H1 (cell line): ENCODE measurements around the gene IZUMO4. TPM values are rescaled to one million over a fixed set of nuclear protein-coding genes. Genes with fewer than 3 reads are reported as not detected.

ENCODE experiments used
- CTCF ChIA-PET: fragments of 300-600 bp; sonication (Branson Sonifier 250); formaldehyde crosslinking; loops from one replicate; lab custom pipeline; 2021; ENCODE audit not compliant: partially characterized antibody; lab: Charles Lee
- POLR2A ChIA-PET: fragments of 300-600 bp; sonication (Branson Sonifier 250); formaldehyde crosslinking; loops from one replicate; lab custom pipeline; 2021; ENCODE audit warnings: inconsistent platforms; ENCODE audit not compliant: partially characterized antibody; lab: Charles Lee
- DNase-seq, 2 experiments: peaks; one replicate each; pipeline versions ENCODE4 v3.0.0 to v3.0.0-alpha.2; 2010 to 2022; ENCODE audit warnings: low spot score in 2 of 2, low read depth in 1 of 2, mixed read lengths in 1 of 2
- FAIRE-seq: peaks from 2 replicates; lab custom pipeline; 2011; peaks lifted over from hg19 to GRCh38; lab: Jason Lieb, UNC
- H2AFZ ChIP-seq: 2 replicates; pipeline ENCODE4 v1.8.1; 2012; ENCODE audit warnings: low read length, inconsistent platforms
- H2AK5ac ChIP-seq: 2 replicates; pipeline ENCODE4 v1.6.1; 2013; ENCODE audit warnings: low read depth, low read length
- H2BK120ac ChIP-seq: replicated peaks from 2 replicates; pipeline ENCODE3; 2013; ENCODE audit warnings: low read depth, low read length, inconsistent platforms
- H2BK12ac ChIP-seq: 2 replicates; pipeline ENCODE4 v1.6.1; 2013; ENCODE audit warnings: low read depth, low read length
- H2BK15ac ChIP-seq: 2 replicates; pipeline ENCODE4 v1.6.1; 2013; ENCODE audit warnings: low read length
- H2BK20ac ChIP-seq: 2 replicates; pipeline ENCODE4 v1.6.1; 2013; ENCODE audit warnings: low read length
- H2BK5ac ChIP-seq: 2 replicates; pipeline ENCODE4 v1.6.1; 2013; ENCODE audit warnings: low read depth, low read length
- H3K14ac ChIP-seq: 2 replicates; pipeline ENCODE4 v1.6.1; 2013; ENCODE audit warnings: inconsistent platforms; ENCODE audit not compliant: insufficient read length
- H3K18ac ChIP-seq: 2 replicates; pipeline ENCODE4 v1.6.1; 2013; ENCODE audit warnings: low read length; ENCODE audit errors: extremely low read depth
- H3K23ac ChIP-seq: 2 replicates; pipeline ENCODE4 v1.6.1; 2013; ENCODE audit warnings: inconsistent platforms; ENCODE audit not compliant: insufficient read length
- H3K23me2 ChIP-seq: 2 replicates; pipeline ENCODE4 v1.6.1; 2013; ENCODE audit warnings: low read depth, low read length
- H3K27ac ChIP-seq: 2 replicates; pipeline ENCODE4 v1.6.1; 2011; ENCODE audit warnings: low read depth, low read length, inconsistent platforms
- H3K27me3 ChIP-seq, 4 experiments: replicated peaks in 1 of 4; 1 replicate in 1 of 4; 2 replicates in 3 of 4; pipeline versions ENCODE4 v1.6.1 to v1.8.1; 2011 to 2013; ENCODE audit warnings: low read length in 3 of 4, mild to moderate bottlenecking in 3 of 4, inconsistent platforms in 2 of 4, mixed read lengths in 2 of 4, moderate library complexity in 1 of 4; ENCODE audit not compliant: control insufficient read depth in 3 of 4, insufficient read depth in 3 of 4; ENCODE audit errors: extremely low read depth in 1 of 4
- H3K36me3 ChIP-seq, 4 experiments: 2 replicates each; pipeline versions ENCODE4 v1.6.1 to v1.8.1; 2011 to 2013; ENCODE audit warnings: mild to moderate bottlenecking in 4 of 4, low read length in 3 of 4, moderate library complexity in 2 of 4, control low read depth in 1 of 4, inconsistent platforms in 1 of 4; ENCODE audit not compliant: insufficient read depth in 4 of 4, control insufficient read depth in 2 of 4
- H3K4ac ChIP-seq: replicated peaks from 2 replicates; pipeline ENCODE3; 2013; ENCODE audit warnings: low read length, low read depth, mixed read lengths, inconsistent platforms; ENCODE audit not compliant: insufficient read length
- H3K4me1 ChIP-seq, 4 experiments: replicated peaks in 1 of 4; 1 replicate in 1 of 4; 2 replicates in 3 of 4; pipeline versions ENCODE4 v1.6.1 to v1.8.1; 2011 to 2013; ENCODE audit warnings: low read length in 3 of 4, inconsistent platforms in 2 of 4, mixed read lengths in 1 of 4; ENCODE audit not compliant: insufficient read depth in 4 of 4, control insufficient read depth in 3 of 4
- H3K4me2 ChIP-seq, 2 experiments: 2 replicates each; pipeline versions ENCODE4 v1.6.1 to v1.8.1; 2011 to 2013; ENCODE audit warnings: low read depth in 2 of 2, low read length in 2 of 2, control low read depth in 1 of 2, inconsistent platforms in 1 of 2, mild to moderate bottlenecking in 1 of 2; ENCODE audit not compliant: insufficient read depth in 1 of 2
- H3K4me3 ChIP-seq, 4 experiments: fragments of 200-600, 300-600 bp in 1 of 4; sonication (generic), shearing (Covaris generic), sonication (Bioruptor Twin) in 1 of 4; 2 replicates each; pipeline versions ENCODE4 v1.5.1 to v1.8.1; 2011 to 2016; ENCODE audit warnings: low read length in 4 of 4, low read depth in 3 of 4, control low read depth in 2 of 4, inconsistent platforms in 2 of 4, mild to moderate bottlenecking in 2 of 4, mixed read lengths in 1 of 4, moderate library complexity in 1 of 4; ENCODE audit not compliant: insufficient read depth in 2 of 4; ENCODE audit errors: extremely low read depth in 1 of 4
- H3K56ac ChIP-seq: replicated peaks from 2 replicates; pipeline ENCODE3; 2013; ENCODE audit warnings: low read depth, mild to moderate bottlenecking, mixed read lengths, low read length, inconsistent platforms; ENCODE audit not compliant: insufficient read length
- H3K79me1 ChIP-seq: 2 replicates; pipeline ENCODE4 v1.6.1; 2013; ENCODE audit warnings: low read depth, low read length, control low read depth
- H3K79me2 ChIP-seq, 2 experiments: 2 replicates each; pipeline versions ENCODE4 v1.6.1 to v1.8.1; 2012 to 2013; ENCODE audit warnings: low read length in 2 of 2, mild to moderate bottlenecking in 2 of 2, inconsistent platforms in 1 of 2; ENCODE audit not compliant: insufficient read depth in 2 of 2, control insufficient read depth in 1 of 2
- H3K9ac ChIP-seq, 4 experiments: replicated peaks in 1 of 4; 1 replicate in 1 of 4; 2 replicates in 3 of 4; pipeline versions ENCODE4 v1.6.1 to v1.8.1; 2011 to 2013; ENCODE audit warnings: low read depth in 3 of 4, low read length in 3 of 4, control low read depth in 2 of 4, mild to moderate bottlenecking in 2 of 4, moderate library complexity in 2 of 4, inconsistent platforms in 1 of 4; ENCODE audit errors: extremely low read depth in 1 of 4
- H3K9me3 ChIP-seq, 2 experiments: 2 replicates each; pipeline versions ENCODE4 v1.6.1 to v1.8.1; 2012 to 2013; ENCODE audit warnings: mild to moderate bottlenecking in 2 of 2, moderate library complexity in 2 of 2, control low read depth in 1 of 2, inconsistent platforms in 1 of 2, low read depth in 1 of 2, low read length in 1 of 2, mixed read lengths in 1 of 2; ENCODE audit not compliant: insufficient read depth in 2 of 2
- H4K20me1 ChIP-seq, 2 experiments: replicated peaks in 1 of 2; 2 replicates each; pipeline versions ENCODE3 to v1.8.1; 2011 to 2013; ENCODE audit warnings: inconsistent platforms in 2 of 2, low read length in 2 of 2, mild to moderate bottlenecking in 1 of 2; ENCODE audit not compliant: insufficient read depth in 2 of 2, control insufficient read depth in 1 of 2
- H4K5ac ChIP-seq: 2 replicates; pipeline ENCODE4 v1.6.1; 2013; ENCODE audit warnings: low read length, low read depth, mixed read lengths, inconsistent platforms; ENCODE audit not compliant: insufficient read length
- H4K8ac ChIP-seq: 2 replicates; pipeline ENCODE4 v1.8.0; 2013; ENCODE audit warnings: mild to moderate bottlenecking, moderate library complexity, low read length, inconsistent platforms; ENCODE audit not compliant: insufficient read depth; ENCODE audit errors: extremely low read depth
- H4K91ac ChIP-seq: replicated peaks from 2 replicates; pipeline ENCODE3; 2013; ENCODE audit warnings: low read length, mixed read lengths, inconsistent platforms; ENCODE audit not compliant: insufficient read length
- GTF2F1 ChIP-seq: IDR thresholded peaks from 2 replicates; pipeline ENCODE4 v1.6.1; 2012; ENCODE audit warnings: low read depth, low read length, improper control_type of control experiment, borderline replicate concordance
- POLR2A ChIP-seq, 2 experiments: IDR thresholded peaks; 1 replicate in 1 of 2; 2 replicates in 1 of 2; pipeline ENCODE4 v1.6.1; 2011; ENCODE audit warnings: low read depth in 2 of 2, low read length in 2 of 2, mild to moderate bottlenecking in 2 of 2; ENCODE audit errors: control extremely low read depth in 1 of 2
- SIN3A ChIP-seq, 2 experiments: IDR thresholded peaks in 1 of 2; conservative IDR thresholded peaks in 1 of 2; 2 replicates each; pipeline ENCODE4 v1.6.1; 2011 to 2012; ENCODE audit warnings: low read length in 2 of 2, improper control_type of control experiment in 1 of 2, low read depth in 1 of 2, mild to moderate bottlenecking in 1 of 2
- WGBS, 2 experiments: shearing (Covaris generic) in 1 of 2; methylation state at CpG; one replicate each; pipeline versions ENCODE4 v1.1.6 to v1.1.7; 2013 to 2015; ENCODE audit warnings: low lambda C conversion rate in 2 of 2, mixed read lengths in 2 of 2, inconsistent platforms in 1 of 2, low coverage in 1 of 2, missing lambda C conversion rate in 1 of 2; ENCODE audit not compliant: insufficient replicate concordance in 2 of 2, insufficient coverage in 1 of 2, insufficient read length in 1 of 2; ENCODE audit errors: extremely low coverage in 1 of 2, missing lambda C conversion rate in 1 of 2; 5-methylcytosine and 5-hydroxymethylcytosine counted together
- polyA plus RNA-seq, 7 experiments: library from polyadenylated mRNA; depleted of rRNA in 3 of 7; stranded (reverse) in 5 of 7; unstranded in 2 of 7; fragments of >200 nt in 5 of 7; fragments of 200-250 nt in 2 of 7; gene quantifications; 1 replicate in 5 of 7; 2 replicates in 1 of 7; 4 replicates in 1 of 7; pipeline versions ENCODE4 v1.2.1 to v1.2.3, GENCODE V29; 2011 to 2013; ENCODE audit warnings: missing spikeins in 2 of 7, mixed read lengths in 2 of 7
- total RNA-seq: library from RNA; stranded (reverse); fragmentation: NEBNext Ultra II Directional; extraction: Animal tissue kit (Norgen Biotek cat#: 25700); gene quantifications from 2 replicates; pipeline ENCODE4 v1.2.1, GENCODE V29; 2021

Gene IZUMO4
- total and polyA plus RNA-seq, 2 of the 8 experiments (the other 6 are each of a cell fraction or from before 2014, with no cell fraction given) = 1.8 to 1.9 TPM

DNA sequence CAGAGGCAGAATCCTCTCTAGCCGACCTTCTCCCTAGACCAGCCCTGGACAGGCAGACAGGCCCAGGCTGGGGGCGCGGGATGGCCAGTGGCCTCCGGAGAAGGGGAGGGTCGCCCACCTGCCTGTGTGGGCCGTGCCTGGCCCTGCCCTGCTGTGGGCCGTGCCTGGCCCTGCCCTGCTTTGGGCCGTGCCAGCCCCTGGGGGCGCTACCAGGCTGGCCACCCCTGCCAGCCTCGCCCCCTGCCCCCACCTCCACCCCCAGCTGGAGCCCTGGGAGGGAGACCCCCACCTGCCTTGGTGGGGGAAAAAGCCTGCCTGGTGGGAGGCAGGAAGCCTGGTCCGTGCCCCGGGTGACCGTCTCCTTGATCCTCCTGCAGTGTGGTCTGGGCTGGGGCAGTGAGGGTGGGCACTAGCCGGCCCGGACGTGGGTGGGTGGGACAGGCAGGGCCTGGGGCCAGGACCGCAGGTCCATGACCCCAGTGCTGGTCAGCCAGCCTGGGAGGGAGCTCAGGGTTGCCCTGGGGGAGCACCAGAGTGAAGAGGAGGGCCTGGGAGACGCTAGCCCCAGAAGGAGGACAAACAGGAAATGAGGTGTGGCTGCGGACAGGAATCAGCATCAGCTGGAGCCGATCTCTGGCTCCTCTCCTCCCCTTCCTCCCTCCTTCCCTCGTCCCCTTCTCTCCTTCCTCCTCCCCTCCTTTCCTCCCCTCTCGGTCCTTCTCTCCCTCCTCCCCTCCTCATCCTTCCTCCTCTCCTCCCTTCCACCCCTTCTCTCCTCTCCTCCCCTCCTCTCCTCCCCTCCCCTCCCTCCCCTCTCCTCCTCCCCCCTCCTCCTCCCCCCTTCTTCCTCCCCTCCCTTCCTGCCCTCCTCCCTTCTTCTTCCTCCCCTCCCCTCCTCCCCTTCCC lies 40.5 kb upstream of the IZUMO4 start:
- H3K4me1 ChIP-seq = peaks cover 4 to 22% (median 18%) of the 10 kb centered on the region in 4 experiments
- H2BK20ac ChIP-seq = 0 out of 2 replicates have a peak overlapping the region, but pooled peaks have one; percentile 61
- CTCF ChIA-PET = interaction anchor here (0.6 to 3.2 kb wide), 3 partner anchors 13 to 165 kb away, joined by 3 to 16 read pairs (median 5); no protein-coding TSS in a partner anchor
- H3K79me2 ChIP-seq = no peaks in the 10 kb centered on the region
- no peaks in the 10 kb centered on the region for H3K79me1 ChIP-seq
- DNase-seq = peak in 1 of 2 experiments; percentile 62
- H3K4me2 ChIP-seq = peak overlapping the region in 1 of 2 experiments; percentile 29; a peak in 1 of 4 replicates
- H3K23me2 ChIP-seq = peaks cover 2% of the 10 kb centered on the region; the same call in 1 of the 2 replicates
- no peak overlapping the region for H4K5ac ChIP-seq
- H2AFZ ChIP-seq = 0 out of 2 replicates have a peak overlapping the region, but pooled peaks have one; percentile 26
- no peak overlapping the region for H3K9ac ChIP-seq
- H3K27me3 ChIP-seq = no peaks in the 10 kb centered on the region
- no peak overlapping the region for H4K91ac ChIP-seq
- no peaks in the 10 kb centered on the region for H3K36me3 ChIP-seq
- no peak overlapping the region; the same call in 1 of the 2 replicates for H3K27ac ChIP-seq
- peak overlapping the region; percentile 71; the same call in 1 of the 2 replicates for H3K18ac ChIP-seq
- H3K14ac ChIP-seq = no peak overlapping the region
- H3K9me3 ChIP-seq = no peaks in the 10 kb centered on the region
- H4K8ac ChIP-seq = 0 out of 2 replicates have a peak overlapping the region, but pooled peaks have one; percentile 64
- H3K23ac ChIP-seq = no peak overlapping the region
- H3K4ac ChIP-seq = no peak overlapping the region
- H3K56ac ChIP-seq = no peak overlapping the region
- no peak overlapping the region for H2BK120ac ChIP-seq
- peak overlapping the region; percentile 85; the same call in 1 of the 2 replicates for H2BK12ac ChIP-seq
- no peak overlapping the region; the same call in 1 of the 2 replicates for H2BK15ac ChIP-seq
- H3K4me3 ChIP-seq = no peak overlapping the region
- no peaks in the 10 kb centered on the region for H4K20me1 ChIP-seq
- no peak for FAIRE-seq
- peak overlapping the region; percentile 89; the same call in 1 of the 2 replicates for H2BK5ac ChIP-seq
- TF ChIP-seq POLR2A (IDR thresholded peaks at IDR 0.05; ENCODE audit: control extremely low read depth in 1 of 2, low read depth in 2 of 2, low read length in 2 of 2) (peak in 1 of 2 experiments; percentile 31; a peak in 1 of 3 replicates), GTF2F1 (no peak), SIN3A (conservative IDR thresholded peaks at IDR 0.05 in 1 of 2, IDR thresholded peaks at IDR 0.05 in 1 of 2; ENCODE audit: low read depth in 1 of 2, low read length in 2 of 2) (peak in 1 of 2 experiments; percentile 56; a peak in 1 of 4 replicates)
- TF ChIP-seq, all 59 proteins: peak for 2
- POLR2A ChIA-PET = interaction anchor here (0.8 to 22.2 kb wide), 3 partner anchors 10 to 150 kb away, joined by 5 to 524 read pairs (median 7); no protein-coding TSS in a partner anchor
- no peak overlapping the region for H2AK5ac ChIP-seq
- 72% methylated on average over 9 of the region's 22 CpGs; no CpG with 5 or more reads in 1 of the 2 experiments for WGBS, 2 experiments
